Measurements from ENCODE around the gene RBM42.
"Not testable (repeated sequence)": the region's sequence is repeated elsewhere in the genome, so short reads cannot be mapped to it uniquely, and the experiment has no call there.

Gene RBM42, protein sequence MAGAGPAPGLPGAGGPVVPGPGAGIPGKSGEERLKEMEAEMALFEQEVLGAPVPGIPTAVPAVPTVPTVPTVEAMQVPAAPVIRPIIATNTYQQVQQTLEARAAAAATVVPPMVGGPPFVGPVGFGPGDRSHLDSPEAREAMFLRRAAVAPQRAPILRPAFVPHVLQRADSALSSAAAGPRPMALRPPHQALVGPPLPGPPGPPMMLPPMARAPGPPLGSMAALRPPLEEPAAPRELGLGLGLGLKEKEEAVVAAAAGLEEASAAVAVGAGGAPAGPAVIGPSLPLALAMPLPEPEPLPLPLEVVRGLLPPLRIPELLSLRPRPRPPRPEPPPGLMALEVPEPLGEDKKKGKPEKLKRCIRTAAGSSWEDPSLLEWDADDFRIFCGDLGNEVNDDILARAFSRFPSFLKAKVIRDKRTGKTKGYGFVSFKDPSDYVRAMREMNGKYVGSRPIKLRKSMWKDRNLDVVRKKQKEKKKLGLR

DNA sequence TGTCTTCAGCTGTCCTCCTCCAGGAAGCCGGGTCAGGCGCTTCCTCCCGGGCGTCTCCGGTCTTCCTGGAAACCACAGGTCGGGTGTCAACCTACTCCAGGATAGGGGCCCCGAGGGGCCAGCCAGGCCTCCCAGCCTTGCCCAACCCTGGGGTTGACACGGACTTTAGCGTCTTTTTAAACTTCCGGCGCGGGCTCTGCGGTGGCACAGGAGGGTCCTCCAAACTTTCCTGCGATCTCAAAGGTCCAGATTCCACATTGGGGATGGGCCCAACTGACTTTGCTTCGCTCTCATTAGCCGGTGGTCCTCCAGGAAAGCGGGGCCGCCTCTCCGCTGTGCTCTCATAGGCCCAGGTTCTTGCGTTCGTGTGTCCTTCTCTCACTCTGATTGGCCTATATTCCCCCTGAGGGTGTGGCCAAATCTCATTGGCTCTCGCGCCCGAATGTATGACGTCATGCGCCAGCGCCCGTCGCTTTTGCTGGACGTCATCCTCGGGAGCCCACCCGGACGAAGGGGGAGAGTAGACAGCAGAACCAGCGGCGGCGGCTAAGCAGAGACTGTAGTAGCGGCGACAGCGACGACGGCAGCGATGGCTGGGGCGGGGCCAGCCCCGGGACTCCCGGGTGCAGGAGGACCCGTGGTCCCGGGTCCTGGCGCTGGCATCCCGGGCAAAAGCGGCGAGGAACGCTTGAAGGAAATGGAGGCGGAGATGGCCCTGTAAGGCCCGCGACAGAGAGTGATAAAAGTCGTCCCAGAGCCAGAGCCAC is at the start of gene RBM42:
Gene RBM42, plus strand, starts transcription at position 472 of the 767 bp plus-strand sequence. Its CDS starts 118 bp downstream, at position 590.
- peak; percentile 97 for DNase-seq

DNA sequence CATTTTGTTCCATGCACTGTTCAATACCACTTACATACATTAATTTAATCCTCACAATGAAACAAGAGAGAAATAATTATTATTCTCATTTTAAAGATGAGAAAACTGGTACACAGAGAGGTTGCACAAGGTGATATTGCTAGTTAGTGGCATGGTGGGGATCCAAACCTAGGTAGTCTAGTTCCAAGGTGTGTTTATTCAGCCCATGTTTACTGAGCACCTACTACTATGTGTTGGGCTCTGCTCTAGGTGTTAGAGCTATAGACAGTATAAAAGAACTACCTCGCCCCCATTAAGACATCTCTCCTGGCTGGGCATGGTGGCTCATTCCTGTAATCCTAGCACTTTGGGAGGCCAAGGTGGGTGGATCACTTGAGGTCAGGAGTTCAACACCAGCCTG is 46.1 kb upstream of the RBM42 start:
- no peak for DNase-seq

DNA sequence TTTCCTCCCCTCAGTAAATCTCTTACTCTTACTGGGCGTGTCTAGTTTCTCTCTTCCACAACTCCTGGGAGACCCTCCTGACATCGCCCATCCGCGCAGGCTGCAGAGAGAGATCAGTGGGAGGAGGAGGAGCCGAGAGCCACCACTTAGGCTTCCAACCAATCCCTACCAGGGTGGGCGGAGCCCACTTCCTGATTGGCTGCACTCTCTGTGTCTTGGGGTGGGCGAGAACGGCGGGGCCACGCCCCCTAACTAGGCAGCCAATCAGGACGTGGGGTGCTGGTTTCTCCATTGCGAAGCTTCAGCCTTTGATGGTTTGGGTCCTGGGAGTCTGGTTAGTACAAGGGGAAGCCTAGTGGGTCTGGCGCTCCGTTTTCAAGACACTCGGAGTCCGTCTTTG is 43.0 kb upstream of the RBM42 start, which contains the start of gene PMIS2:
Gene PMIS2, plus strand, starts transcription at position 326 of the 400 bp plus-strand sequence. CDS start 87 bp downstream, outside the sequence.
- peak; percentile 9 for DNase-seq

DNA sequence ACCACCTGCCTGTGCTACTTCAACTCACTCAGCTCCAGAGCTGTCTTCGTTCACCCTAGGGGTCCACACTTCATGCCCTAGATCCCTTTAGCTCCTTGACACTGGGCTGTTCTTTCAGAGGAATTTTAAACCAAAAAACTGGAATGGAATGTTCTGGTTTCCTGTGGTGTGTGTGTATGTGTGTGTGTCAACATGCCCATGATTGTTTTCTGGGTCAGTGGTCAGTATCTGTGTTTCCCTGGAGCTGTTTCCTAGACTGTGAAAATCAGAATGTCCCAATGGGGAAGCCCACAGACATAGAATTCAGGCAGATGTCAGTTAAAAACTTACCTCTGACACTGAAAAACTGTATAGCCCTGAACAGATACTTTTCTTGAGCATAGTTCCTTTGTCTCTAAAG is 41.5 kb upstream of the RBM42 start:
- no peak for DNase-seq

DNA sequence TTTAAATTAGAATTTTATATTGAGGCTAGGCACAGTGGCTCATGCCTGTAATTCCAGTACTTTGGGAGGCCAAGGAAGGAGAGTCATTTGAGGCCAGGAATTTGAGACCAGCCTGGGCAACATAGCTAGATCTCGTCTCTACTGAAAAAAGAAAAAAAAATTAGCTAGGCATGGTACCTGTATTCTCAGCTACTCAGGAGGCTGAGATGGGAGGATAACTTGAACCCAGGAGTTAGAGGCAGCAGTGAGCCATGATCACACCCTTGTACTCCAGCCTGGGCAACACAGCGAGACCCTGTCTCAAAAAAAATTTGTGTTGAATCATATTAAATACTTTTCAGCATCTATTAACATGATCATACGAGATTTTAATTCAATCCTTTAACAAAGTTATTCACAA is 38.0 kb upstream of the RBM42 start:
- DNase-seq = no peak

DNA sequence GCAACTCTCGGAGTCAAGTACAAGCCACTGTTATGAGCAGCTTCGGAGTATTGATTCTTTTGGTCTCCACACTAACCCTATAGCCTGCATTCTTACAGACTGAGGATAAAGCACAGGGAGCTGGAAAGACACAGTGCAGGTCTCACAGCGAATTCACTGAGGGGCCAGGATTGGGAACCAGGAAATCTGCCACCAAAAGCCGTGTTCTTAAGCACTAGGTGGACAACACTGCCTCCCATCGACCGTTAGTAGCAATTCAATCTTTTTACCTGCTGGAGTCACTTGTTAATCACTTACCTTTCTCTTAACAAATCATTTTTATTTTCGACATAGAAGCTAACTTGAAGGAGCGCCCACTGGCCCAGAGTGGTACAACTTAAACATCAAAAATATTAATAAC is 36.6 kb upstream of the RBM42 start:
- peak; percentile 28 for DNase-seq

DNA sequence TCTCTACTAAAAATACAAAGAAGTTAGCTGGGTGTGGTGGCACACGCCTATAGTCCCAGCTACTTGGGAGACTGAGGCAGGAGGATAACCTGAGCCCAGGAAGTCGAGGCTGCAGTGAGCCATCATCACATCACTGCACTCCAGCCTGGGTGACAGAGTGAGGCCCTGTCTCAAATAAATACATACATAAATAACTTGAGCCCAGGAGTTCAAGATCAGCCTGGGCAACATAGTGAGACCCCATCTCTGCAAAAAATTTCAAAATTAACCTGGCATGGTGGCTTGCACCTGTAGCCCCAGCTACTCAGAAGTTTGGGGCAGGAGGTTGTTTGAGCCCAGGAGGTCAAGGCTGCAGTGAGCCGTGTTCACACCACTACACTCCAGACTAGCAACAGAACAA is 33.8 kb upstream of the RBM42 start:
- not testable (repeated sequence) for DNase-seq

DNA sequence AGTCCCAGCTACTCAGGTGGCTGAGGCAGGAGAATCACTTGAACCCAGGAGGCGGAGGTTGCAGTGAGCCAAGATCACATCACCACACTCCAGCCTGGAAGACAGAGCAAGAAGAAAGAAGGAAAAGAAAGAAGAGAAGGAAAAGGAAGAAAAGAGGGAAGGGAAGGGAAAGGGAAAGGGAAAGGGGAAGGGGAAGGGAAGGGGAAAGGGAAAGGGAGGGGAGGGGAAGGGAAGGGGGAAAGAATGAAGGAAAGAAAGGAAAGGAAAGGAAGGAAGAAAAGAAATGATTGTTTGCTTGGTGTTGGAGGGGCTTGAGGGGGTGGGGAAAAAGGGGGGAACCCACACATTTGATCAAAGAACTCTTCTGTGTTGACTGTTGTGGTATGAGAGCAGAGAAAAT is 32.9 kb upstream of the RBM42 start:
- no peak for DNase-seq

DNA sequence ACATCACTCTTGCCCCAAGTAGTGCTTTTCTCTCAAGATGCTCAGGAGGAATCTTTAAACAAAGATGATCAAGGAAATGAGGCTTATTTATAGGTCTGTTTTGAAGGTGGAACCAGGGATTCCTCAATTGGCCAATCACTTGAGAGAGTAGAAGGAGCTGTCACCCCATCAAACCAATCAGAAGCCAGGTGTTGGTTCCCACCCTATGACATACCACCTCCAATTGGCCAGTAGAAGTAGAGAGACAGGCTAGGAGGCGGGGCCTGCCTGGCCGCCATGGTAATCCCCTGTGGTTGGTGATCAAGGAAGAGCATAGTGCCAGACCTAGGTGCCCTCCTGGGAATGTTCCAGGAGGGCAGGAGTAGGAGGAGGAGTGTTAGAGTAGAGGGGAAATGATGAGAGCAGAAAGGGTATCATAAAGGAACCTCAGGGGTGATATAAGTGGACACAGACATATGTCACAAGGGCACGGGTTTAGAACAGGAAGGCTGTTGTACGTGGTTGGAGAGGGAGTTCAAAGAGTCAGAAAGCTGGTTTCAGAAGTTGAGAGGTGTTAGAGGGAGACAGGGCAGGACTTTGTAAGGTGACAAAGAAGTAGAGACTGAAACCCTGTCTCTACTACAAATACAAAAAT is 32.4 kb upstream of the RBM42 start:
- no peak for DNase-seq

DNA sequence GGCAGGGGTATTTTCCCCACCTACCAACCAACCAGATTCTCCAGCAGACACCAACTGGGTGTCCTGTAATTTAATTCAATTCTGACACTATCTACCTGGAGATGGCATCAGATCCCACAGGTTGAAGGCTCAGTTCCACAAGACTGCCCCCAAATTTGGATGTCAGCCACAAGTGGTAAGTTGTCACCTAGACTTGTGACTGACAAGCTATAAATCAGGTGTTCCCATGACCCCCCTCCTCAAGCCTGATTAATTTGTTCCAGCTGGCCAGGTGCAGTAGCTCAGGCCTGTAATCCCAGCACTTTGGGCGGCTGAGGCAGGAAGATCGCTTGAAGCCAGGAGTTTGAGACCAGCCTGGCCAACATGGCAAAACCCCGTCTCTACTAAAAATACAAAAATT is 26.9 kb upstream of the RBM42 start:
- no peak for DNase-seq

DNA sequence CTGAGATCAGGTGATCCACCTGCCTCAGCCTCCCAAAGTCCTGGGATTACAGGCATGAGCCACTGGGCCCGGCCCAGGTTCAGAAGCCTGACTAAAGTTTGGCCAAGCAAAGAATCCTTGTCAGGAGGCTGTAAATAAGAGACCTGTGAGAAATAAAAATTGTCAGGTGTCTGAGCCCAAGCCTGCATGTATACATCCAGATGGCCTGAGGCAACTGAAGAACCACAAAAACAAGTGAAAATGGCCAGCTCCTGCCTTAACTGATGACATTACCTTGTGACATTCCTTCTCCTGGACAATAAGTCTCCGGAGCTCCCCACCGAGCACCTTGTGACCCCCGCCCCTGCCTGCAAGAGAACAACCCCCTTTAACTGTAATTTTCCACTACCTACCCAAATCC is 24.4 kb upstream of the RBM42 start:
- DNase-seq = not testable (repeated sequence)

DNA sequence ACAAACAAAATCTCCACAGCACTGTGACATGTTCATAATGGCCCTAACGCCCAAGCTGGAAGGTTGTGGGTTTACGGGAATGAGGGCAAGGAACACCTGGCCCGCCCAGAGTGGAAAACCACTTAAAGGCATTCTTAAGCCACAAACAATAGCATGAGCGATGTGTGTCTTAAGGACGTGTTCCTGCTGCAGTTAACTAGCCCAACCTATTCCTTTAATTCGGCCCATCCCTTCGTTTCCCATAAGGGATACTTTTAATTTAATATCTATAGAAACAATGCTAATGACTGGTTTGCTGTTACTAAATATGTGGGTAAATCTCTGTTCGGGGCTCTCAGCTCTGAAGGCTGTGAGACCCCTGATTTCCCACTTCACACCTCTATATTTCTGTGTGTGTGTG is 21.7 kb upstream of the RBM42 start:
- DNase-seq = not testable (repeated sequence)

DNA sequence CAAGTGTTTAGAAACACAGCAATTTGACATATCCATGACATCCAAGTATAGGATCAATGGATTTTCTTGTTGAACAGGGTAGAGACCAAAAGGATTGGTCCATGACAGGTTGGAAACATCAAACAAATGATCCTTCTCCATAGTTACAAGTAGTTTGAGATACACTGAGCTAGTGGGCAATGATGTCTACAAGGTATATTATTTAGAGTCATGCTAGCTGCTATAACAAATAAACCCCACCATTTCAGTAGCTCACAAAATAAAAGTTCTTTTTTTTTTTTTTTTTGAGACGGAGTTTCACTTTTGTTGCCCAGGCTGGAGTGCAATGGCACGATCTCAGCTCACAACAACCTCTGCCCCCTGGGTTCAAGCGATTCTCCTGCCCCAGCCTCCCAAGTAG is 21.2 kb upstream of the RBM42 start:
- no peak for DNase-seq

DNA sequence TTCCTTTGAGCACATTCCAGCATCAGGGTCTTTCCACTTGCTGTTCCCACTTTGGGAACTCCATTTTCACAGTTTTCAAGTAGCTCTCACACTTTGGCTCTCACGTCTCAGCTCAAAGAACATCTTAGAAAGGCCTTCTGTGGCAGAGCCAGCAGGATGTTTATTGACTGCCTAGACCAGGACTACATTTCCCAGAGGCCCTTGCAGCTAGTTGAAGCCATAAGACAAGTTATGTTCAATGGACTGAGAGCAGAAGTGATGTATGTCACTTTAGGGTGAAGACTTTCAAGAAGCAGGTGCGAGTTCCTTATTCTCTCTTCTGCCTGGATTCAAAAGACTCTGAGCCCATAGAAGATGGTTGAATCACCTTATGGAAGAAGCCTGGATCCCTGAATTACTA is 20.6 kb upstream of the RBM42 start:
- DNase-seq = no peak

DNA sequence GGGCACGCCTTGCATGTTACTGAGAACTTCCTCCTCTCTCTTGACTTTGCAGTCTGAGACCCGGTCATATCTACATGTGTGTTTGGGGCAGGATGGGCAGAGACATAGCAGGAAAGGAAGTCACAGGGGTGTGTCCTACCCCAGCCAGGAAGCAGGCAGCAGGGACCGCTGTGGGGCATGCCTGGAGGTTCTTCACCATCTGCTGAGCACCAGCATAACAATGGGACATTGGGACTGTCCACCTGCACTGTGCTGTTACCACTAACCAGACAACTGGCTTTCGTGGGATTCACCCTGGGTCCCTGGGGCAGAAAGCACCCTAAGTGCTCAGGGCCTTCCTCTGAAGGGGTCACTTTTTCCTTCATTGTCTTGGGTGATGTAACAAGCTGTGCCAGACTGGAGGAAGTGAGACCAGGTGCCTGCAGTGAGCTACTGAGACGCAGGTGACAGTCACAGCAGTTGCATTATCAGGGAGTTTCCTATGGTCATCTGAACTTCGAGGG is 18.9 kb upstream of the RBM42 start:
- peak; percentile 15 for DNase-seq

DNA sequence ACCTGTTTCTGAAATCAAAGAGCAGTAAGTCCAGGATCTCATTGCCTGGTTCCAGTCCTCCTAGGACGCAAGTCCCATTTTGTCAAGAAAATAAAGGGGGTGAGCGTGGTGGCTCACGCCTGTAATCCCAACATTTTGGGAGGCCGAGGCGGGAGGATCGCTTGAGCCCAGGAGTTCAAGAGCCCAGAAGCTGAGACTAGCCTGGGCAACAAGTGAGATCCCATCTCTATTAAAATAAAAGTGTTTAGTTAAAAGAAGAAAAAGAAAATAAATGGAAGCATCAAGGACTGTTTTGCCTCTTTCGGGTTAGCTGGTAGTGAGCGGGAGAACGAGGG is 16.6 kb upstream of the RBM42 start:
- no peak for DNase-seq

DNA sequence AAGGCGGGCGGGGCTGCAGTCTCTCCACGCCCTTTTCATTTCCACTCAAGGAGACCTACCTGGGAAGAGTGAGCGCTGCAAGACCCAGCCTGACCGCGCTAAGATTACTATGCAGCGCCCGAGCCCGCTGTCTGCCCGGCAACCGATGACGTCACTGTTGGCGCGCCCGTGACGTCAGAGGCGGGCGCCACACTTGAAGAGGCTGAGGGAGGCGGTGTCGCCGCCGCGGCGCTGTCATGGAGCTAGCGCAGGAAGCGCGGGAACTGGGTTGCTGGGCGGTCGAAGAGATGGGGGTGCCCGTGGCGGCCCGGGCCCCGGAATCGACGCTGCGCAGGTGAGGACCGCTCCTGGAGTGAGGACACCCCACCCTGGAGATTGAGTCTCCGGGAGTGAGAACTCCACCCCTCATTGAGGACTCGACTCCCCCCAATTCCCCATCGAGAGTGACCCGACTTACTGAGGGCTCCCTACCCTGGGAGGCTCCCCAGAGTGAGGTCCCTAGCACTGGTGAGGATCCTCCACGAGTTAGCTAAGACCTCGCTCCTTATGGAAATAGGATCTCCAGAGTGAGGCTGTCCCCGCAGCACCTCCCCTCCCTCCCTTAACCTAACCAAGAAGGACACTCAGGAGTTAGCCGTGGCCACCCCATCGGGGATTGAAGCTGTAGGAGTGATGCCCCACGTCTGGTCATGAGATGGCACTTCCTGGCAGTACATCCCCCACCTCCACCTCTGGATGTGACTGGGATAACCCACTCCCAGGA is 16.1 kb upstream of the RBM42 start, which contains the start of gene HAUS5:
Gene HAUS5, plus strand, starts transcription at position 177 of the 763 bp plus-strand sequence. Its CDS starts 60 bp downstream, at position 237.
- peak; percentile 94 for DNase-seq

DNA sequence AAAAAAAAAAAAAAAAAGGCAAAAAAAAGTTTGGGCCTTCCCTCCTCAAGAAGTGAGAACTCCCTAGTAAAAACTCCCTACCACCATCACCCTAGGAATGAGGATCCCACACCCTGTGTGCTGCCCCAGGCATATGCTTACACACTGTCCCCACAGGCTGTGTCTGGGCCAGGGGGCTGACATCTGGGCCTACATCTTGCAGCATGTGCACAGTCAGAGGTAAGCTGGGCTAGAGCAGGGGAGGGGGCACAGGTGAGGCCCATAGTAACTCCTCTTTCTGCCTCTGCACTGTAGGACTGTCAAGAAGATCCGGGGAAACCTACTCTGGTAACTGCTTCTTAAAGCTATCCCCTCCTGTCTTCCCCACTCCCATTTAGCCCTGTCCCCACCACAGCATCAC is 15.3 kb upstream of the RBM42 start:
- DNase-seq = no peak

DNA sequence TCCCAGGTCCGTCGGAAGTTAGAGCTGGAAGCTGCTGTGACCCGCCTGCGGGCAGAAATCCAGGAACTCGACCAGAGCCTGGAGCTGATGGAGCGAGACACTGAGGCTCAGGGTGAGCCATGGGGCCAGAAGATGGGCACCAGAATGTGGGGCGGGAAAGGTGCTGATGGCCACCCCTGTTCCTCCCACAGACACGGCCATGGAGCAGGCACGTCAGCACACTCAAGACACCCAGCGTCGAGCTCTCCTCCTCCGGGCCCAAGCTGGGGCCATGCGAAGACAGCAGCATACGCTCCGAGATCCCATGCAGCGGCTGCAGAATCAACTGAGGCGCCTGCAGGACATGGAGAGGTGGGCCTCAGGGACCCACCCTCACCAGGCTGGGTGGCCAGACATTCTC is 13.8 kb upstream of the RBM42 start:
- DNase-seq = no peak

DNA sequence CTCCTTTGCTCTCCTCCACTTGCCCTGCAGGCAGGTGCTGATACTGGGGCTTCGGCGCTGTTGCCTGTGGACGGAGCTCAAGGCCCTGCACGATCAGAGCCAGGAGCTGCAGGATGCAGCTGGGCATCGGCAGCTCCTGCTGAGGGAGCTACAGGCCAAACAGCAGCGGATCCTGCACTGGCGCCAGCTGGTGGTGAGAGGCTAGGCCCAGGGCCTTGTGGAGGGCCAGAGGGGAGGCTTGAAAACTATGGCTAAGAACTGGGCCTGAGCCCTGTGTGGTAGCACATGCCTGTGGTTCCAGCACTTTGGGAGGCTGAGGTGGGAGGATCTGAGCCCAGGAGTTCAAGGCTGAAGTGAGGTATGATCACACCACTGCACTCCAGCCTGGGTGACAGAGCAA is 10.0 kb upstream of the RBM42 start:
- DNase-seq = no peak

DNA sequence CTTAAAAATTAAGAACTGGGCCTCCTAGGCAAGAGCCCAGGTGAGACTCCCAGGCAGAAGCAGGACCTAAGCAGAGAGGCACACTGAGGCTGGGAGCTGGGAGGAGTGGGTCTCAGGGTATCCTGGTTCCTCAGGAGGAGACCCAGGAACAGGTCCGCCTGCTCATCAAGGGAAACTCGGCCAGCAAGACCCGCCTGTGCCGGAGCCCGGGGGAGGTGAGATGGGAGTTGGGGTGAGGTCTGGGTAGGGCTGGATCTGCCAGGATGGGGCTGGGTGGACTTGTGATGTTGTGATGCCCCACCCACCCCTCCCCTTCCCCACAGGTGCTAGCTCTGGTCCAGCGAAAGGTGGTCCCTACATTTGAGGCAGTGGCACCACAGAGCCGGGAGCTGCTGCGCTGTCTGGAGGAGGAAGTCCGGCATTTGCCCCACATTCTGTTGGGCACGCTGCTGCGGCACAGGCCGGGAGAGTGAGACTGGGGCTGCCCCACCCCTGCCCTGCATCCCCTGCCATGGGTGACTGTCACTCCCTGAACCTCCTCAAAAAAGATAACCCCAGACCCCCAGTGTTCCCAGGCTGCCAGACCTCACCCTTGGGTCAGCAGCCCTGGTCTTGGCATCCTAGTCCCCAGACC is 9.4 kb upstream of the RBM42 start:
- DNase-seq = no peak

DNA sequence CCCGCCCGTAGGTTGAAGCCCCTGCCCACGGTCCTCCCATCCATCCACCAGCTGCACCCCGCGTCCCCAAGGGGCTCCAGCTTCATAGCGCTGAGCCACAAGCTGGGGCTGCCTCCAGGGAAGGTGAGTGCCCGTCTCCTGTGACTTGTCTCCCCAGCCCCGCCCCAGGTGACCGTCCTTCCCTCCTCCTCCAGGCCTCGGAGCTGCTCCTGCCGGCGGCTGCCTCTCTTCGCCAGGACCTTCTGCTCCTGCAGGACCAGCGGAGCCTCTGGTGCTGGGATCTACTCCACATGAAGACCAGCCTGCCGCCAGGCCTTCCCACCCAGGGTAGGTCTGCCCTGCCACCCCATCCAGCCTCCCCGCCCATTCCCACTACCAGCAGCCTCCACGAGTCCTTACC is 8.8 kb upstream of the RBM42 start:
- no peak for DNase-seq

Data from stimulated activated CD4-positive, alpha-beta T cell treated with anti-CD3 and anti-CD28 coated beads, Interleukin-4, amount 100 ng/mL, for 24 hours (primary cell).